ENCODE results near the gene HOXD11.

Gene HOXD11

GRCh38 chr2:176092270-176093144 lies 14.6 kb upstream of the HOXD11 start, which contains the start of gene HOXD13:
Gene HOXD13 (plus strand): TSS chr2:176092721. CDS start chr2:176092891, 170 bp downstream.
- no peaks in the 10 kb centered on the region for H3K36me3 ChIP-seq (ENCODE audit: control insufficient read depth, insufficient read depth, low read length)
- no peak within 1 kb of the TSS for H3K4me3 ChIP-seq (replicated peaks; ENCODE audit: low read depth, low read length)
- H3K27me3 ChIP-seq (replicated peaks; ENCODE audit: control insufficient read depth, insufficient read depth, low read length): peaks cover 3% of the 10 kb centered on the region
- DNase-seq (ENCODE audit: extremely low read depth, insufficient read length): no peak
- TF ChIP-seq CTCF (IDR thresholded peaks at IDR 0.05; ENCODE audit: insufficient read depth, low read length, poor library complexity, severe bottlenecking): no peak

GRCh38 chr2:176093145-176093897 lies 13.8 kb upstream of the HOXD11 start:
- peaks cover 1% of the 10 kb centered on the region; the same call in 1 of the 2 replicates for H3K27me3 ChIP-seq (replicated peaks; ENCODE audit: control insufficient read depth, insufficient read depth, low read length)
- H3K36me3 ChIP-seq (ENCODE audit: control insufficient read depth, insufficient read depth, low read length): no peaks in the 10 kb centered on the region
- DNase-seq (ENCODE audit: extremely low read depth, insufficient read length): no peak
- TF ChIP-seq CTCF (IDR thresholded peaks at IDR 0.05; ENCODE audit: insufficient read depth, low read length, poor library complexity, severe bottlenecking): no peak
- no peak overlapping the region for H3K4me3 ChIP-seq (replicated peaks; ENCODE audit: low read depth, low read length)

GRCh38 chr2:176093898-176094249 lies 13.2 kb upstream of the HOXD11 start:
- Histone ChIP-seq H3K36me3 (ENCODE audit: control insufficient read depth, insufficient read depth, low read length) (no peaks in the 10 kb centered on the region), H3K4me3 (replicated peaks; ENCODE audit: low read depth, low read length) (no peak overlapping the region), H3K27me3 (replicated peaks; ENCODE audit: control insufficient read depth, insufficient read depth, low read length) (peaks cover 1% of the 10 kb centered on the region; the same call in 1 of the 2 replicates)
- no peak for DNase-seq (ENCODE audit: extremely low read depth, insufficient read length)
- TF ChIP-seq CTCF (IDR thresholded peaks at IDR 0.05; ENCODE audit: insufficient read depth, low read length, poor library complexity, severe bottlenecking): no peak

GRCh38 chr2:176094349-176094748 lies 12.7 kb upstream of the HOXD11 start:
- no peak for TF ChIP-seq CTCF (IDR thresholded peaks at IDR 0.05; ENCODE audit: insufficient read depth, low read length, poor library complexity, severe bottlenecking)
- no peak for DNase-seq (ENCODE audit: extremely low read depth, insufficient read length)
- Histone ChIP-seq H3K4me3 (replicated peaks; ENCODE audit: low read depth, low read length) (no peak overlapping the region), H3K27me3 (replicated peaks; ENCODE audit: control insufficient read depth, insufficient read depth, low read length) (peaks cover 1% of the 10 kb centered on the region; the same call in 1 of the 2 replicates), H3K36me3 (ENCODE audit: control insufficient read depth, insufficient read depth, low read length) (no peaks in the 10 kb centered on the region)

- Histone ChIP-seq H3K36me3 (ENCODE audit: control insufficient read depth, insufficient read depth, low read length) (no peaks in the 10 kb centered on the region), H3K27me3 (replicated peaks; ENCODE audit: control insufficient read depth, insufficient read depth, low read length) (peaks cover 1% of the 10 kb centered on the region; the same call in 1 of the 2 replicates), H3K4me3 (replicated peaks; ENCODE audit: low read depth, low read length) (no peak overlapping the region)
- TF ChIP-seq CTCF (IDR thresholded peaks at IDR 0.05; ENCODE audit: insufficient read depth, low read length, poor library complexity, severe bottlenecking): no peak
- DNase-seq (ENCODE audit: extremely low read depth, insufficient read length): no peak
Observed at GRCh38 chr2:176095421-176095820, 11.7 kb upstream of the HOXD11 start.

Data from GM06990 (cell line).